Testis (tissue), 2 donors: Measurements from ENCODE around the gene KIF26B.

Source experiments
- POLR2A ChIP-seq: fragments of 450-650 bp; IDR thresholded peaks from one replicate; pipeline ENCODE4 v1.6.1; 2017; ENCODE audit warnings: antibody characterized with exemption, mild to moderate bottlenecking, moderate library complexity
- TF ChIP-seq, protein P1 (sequence below), 3 experiments: fragments of 450-650 bp in 2 of 3; fragments of 200-600 bp in 1 of 3; sonication (generic) in 1 of 3; IDR thresholded peaks; one replicate each; pipeline ENCODE4 v1.5.1; 2016 to 2019; ENCODE audit warnings: antibody characterized with exemption in 3 of 3, mild to moderate bottlenecking in 2 of 3, moderate library complexity in 1 of 3

DNA sequence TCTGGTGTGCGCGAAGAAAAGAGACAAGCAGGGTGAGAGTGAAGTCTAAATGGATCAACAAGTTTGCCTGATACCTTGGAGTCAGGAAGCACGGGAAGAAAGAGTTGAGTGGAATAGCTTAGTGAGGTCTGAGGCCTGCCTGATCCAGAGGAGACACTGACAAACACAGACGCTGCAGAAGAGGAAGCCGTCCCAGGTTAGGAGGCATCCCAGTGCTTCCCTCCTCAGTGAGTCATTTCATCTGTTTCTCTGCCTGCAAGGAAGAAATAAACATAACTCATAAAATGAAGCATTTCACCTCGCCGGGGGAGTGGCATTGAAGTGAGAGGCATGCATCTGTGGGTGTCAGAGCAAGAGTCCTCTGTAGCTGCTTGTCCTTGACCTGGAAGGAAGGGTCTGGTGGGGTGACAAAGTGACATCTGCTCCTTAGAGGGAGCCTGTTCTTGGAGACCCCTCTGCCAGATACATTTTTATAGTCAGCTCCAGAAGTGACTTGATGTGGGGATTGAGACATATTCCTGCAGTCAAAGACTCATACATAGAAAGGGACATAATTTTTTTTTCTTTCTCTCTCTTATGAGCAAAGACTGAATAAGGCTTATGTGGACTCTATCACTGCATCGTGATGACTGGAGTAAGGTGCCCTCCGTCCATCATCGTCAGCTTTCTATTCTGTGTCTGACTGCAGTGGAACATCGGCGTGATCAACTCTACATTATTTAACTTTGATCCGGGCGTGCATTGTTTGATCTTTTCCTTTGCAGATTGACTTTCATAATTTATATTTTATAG lies 256.7 kb downstream of the KIF26B start:
- TF ChIP-seq, protein P1, sequence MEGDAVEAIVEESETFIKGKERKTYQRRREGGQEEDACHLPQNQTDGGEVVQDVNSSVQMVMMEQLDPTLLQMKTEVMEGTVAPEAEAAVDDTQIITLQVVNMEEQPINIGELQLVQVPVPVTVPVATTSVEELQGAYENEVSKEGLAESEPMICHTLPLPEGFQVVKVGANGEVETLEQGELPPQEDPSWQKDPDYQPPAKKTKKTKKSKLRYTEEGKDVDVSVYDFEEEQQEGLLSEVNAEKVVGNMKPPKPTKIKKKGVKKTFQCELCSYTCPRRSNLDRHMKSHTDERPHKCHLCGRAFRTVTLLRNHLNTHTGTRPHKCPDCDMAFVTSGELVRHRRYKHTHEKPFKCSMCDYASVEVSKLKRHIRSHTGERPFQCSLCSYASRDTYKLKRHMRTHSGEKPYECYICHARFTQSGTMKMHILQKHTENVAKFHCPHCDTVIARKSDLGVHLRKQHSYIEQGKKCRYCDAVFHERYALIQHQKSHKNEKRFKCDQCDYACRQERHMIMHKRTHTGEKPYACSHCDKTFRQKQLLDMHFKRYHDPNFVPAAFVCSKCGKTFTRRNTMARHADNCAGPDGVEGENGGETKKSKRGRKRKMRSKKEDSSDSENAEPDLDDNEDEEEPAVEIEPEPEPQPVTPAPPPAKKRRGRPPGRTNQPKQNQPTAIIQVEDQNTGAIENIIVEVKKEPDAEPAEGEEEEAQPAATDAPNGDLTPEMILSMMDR (IDR thresholded peaks at IDR 0.05) = no peak
- TF ChIP-seq POLR2A = no peak
